ENCODE data around the gene UNC5A.

UNC5A gene

DNA sequence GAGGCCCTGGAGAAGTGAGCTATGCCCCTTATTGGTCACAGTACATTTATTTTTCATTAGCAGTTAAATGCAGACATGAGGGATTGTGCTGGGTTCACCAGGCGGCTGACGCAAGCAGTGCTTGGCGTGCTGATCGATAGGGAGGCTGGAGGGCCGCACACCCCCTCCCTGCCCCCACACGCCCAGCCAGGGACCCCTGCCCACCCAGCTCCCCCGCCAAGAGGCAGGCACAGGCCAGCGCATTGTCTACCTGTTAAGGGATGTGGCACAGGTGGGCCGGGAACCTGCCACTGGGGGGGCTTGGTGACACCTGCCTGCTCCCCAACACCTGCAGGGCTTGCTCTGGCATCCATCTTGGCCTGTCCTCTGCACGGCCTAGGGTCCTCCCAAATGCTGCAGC, 49.6 kb downstream of the UNC5A start:
- no peak overlapping the region for H3K27ac ChIP-seq
- H3K4me3 ChIP-seq (ENCODE audit: low read depth in 1 of 2, low read length in 1 of 2) = no peak overlapping the region
- H3K4me1 ChIP-seq (ENCODE audit: control insufficient read depth in 1 of 2, insufficient read depth in 1 of 2, low read depth in 1 of 2, low read length in 1 of 2) = no peaks in the 10 kb centered on the region
- H3K9me3 ChIP-seq = no peaks in the 10 kb centered on the region
- no peaks in the 10 kb centered on the region for H3K36me3 ChIP-seq
- TF ChIP-seq, protein P1, sequence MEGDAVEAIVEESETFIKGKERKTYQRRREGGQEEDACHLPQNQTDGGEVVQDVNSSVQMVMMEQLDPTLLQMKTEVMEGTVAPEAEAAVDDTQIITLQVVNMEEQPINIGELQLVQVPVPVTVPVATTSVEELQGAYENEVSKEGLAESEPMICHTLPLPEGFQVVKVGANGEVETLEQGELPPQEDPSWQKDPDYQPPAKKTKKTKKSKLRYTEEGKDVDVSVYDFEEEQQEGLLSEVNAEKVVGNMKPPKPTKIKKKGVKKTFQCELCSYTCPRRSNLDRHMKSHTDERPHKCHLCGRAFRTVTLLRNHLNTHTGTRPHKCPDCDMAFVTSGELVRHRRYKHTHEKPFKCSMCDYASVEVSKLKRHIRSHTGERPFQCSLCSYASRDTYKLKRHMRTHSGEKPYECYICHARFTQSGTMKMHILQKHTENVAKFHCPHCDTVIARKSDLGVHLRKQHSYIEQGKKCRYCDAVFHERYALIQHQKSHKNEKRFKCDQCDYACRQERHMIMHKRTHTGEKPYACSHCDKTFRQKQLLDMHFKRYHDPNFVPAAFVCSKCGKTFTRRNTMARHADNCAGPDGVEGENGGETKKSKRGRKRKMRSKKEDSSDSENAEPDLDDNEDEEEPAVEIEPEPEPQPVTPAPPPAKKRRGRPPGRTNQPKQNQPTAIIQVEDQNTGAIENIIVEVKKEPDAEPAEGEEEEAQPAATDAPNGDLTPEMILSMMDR (IDR thresholded peaks at IDR 0.05) = no peak
- peaks cover 75% of the 10 kb centered on the region for H3K27me3 ChIP-seq

DNA sequence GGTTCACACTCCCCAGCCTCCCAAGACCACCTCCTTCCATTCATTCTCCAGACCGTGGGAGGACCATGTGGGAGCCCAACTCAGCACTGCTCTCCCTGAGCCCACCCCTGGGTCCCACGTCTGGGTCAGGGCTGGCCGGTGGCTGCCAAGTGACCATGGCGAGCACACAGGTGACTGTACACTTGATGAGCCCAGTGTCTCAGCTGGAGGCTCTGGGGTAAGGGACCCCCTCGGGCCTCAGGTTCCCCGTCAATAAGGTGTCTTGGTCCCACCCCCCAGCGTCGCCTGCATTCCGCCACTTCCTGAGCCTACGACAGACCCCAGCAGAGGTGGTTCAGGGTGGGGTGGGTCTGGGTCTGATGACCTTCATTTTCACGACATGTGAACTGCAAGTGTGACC, 50.0 kb downstream of the UNC5A start:
- H3K4me3 ChIP-seq (ENCODE audit: low read depth in 1 of 2, low read length in 1 of 2) = no peak overlapping the region
- H3K27ac ChIP-seq = no peak overlapping the region
- no peaks in the 10 kb centered on the region for H3K36me3 ChIP-seq
- peaks cover 80% of the 10 kb centered on the region for H3K27me3 ChIP-seq
- no peaks in the 10 kb centered on the region for H3K9me3 ChIP-seq
- H3K4me1 ChIP-seq (ENCODE audit: control insufficient read depth in 1 of 2, insufficient read depth in 1 of 2, low read depth in 1 of 2, low read length in 1 of 2) = no peaks in the 10 kb centered on the region
- TF ChIP-seq, protein P1 (IDR thresholded peaks at IDR 0.05) = no peak

DNA sequence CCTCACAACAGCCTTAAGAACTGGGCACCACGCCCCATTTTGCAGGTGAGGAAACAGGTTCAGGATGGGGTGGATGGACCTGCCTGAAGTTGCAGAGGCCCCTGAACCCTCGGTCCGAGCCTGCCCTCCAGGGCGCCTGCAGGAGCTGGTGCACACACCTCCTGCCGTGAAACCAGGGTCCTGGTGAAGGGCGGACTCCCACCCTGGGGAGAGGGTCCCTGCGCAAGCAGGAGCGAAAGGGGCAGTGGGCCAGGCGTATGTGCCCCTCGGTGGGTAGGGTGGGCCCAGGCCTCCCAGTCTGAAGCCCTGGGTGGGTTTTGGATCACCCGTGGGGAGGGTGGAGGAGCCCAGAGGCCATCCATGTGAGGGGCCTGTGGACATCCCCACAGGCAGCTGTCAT, 50.9 kb downstream of the UNC5A start:
- H3K36me3 ChIP-seq = no peaks in the 10 kb centered on the region
- H3K9me3 ChIP-seq = no peaks in the 10 kb centered on the region
- TF ChIP-seq, protein P1 (IDR thresholded peaks at IDR 0.05) = no peak
- no peaks in the 10 kb centered on the region for H3K4me1 ChIP-seq (ENCODE audit: control insufficient read depth in 1 of 2, insufficient read depth in 1 of 2, low read depth in 1 of 2, low read length in 1 of 2)
- no peak overlapping the region for H3K27ac ChIP-seq
- H3K4me3 ChIP-seq (ENCODE audit: low read depth in 1 of 2, low read length in 1 of 2) = no peak overlapping the region
- peaks cover 89% of the 10 kb centered on the region for H3K27me3 ChIP-seq

- Histone ChIP-seq H3K4me3 (ENCODE audit: low read depth in 1 of 2, low read length in 1 of 2) (no peak overlapping the region), H3K27ac (no peak overlapping the region), H3K4me1 (ENCODE audit: control insufficient read depth in 1 of 2, insufficient read depth in 1 of 2, low read depth in 1 of 2, low read length in 1 of 2) (no peaks in the 10 kb centered on the region), H3K27me3 (peaks cover 90% of the 10 kb centered on the region), H3K36me3 (no peaks in the 10 kb centered on the region), H3K9me3 (no peaks in the 10 kb centered on the region)
- TF ChIP-seq, protein P1 (IDR thresholded peaks at IDR 0.05) = no peak
These were observed 52.1 kb downstream of the UNC5A start for GRCh38 chr5:176862330-176862995.

GRCh38 chr5:176863041-176863764, 52.8 kb downstream of the UNC5A start:
- Histone ChIP-seq H3K4me3 (ENCODE audit: low read depth in 1 of 2, low read length in 1 of 2) (no peak overlapping the region), H3K36me3 (no peaks in the 10 kb centered on the region), H3K27ac (no peak overlapping the region), H3K9me3 (no peaks in the 10 kb centered on the region), H3K27me3 (peaks cover 90% of the 10 kb centered on the region), H3K4me1 (ENCODE audit: control insufficient read depth in 1 of 2, insufficient read depth in 1 of 2, low read depth in 1 of 2, low read length in 1 of 2) (no peaks in the 10 kb centered on the region)
- TF ChIP-seq, protein P1 (IDR thresholded peaks at IDR 0.05) = no peak

Data from neutrophil (primary cell).